Smooth muscle cell (in vitro differentiated cells): ENCODE data around the gene STK35. TPM values are rescaled to one million over a fixed set of nuclear protein-coding genes. Genes with fewer than 3 reads are reported as not detected.

Source experiments
- DNase-seq: peaks from one replicate; lab custom pipeline; 2025; ENCODE audit not compliant: unreplicated experiment; lab: John Stamatoyannopoulos, UW
- H2AFZ ChIP-seq: fragments of 200-600 bp; sonication (generic); 2 replicates; pipeline ENCODE4 v1.6.0; 2016; ENCODE audit warnings: antibody characterized with exemption, low read depth, mild to moderate bottlenecking
- H3F3A ChIP-seq: fragments of 200-600 bp; sonication (generic); 2 replicates; pipeline ENCODE4 v1.6.0; 2017; ENCODE audit warnings: antibody characterized with exemption, low read depth
- H3K27ac ChIP-seq: fragments of 200-600 bp; sonication (generic); 2 replicates; pipeline ENCODE4 v1.5.1; 2016; ENCODE audit warnings: low read depth, mild to moderate bottlenecking
- H3K27me3 ChIP-seq: fragments of 200-600 bp; sonication (generic); 2 replicates; pipeline ENCODE4 v1.6.1; 2016; ENCODE audit warnings: low read depth, mild to moderate bottlenecking
- H3K36me3 ChIP-seq: fragments of 200-600 bp; sonication (generic); 2 replicates; pipeline ENCODE4 v1.5.1; 2016; ENCODE audit warnings: low read depth
- H3K4me1 ChIP-seq: fragments of 200-600 bp; sonication (generic); 2 replicates; pipeline ENCODE4 v1.5.1; 2016; ENCODE audit warnings: low read depth
- H3K4me2 ChIP-seq: fragments of 200-600 bp; sonication (generic); 2 replicates; pipeline ENCODE4 v1.6.0; 2016; ENCODE audit warnings: mild to moderate bottlenecking
- H3K4me3 ChIP-seq: fragments of 200-600 bp; sonication (generic); 2 replicates; pipeline ENCODE4 v1.5.1; 2016; ENCODE audit warnings: mild to moderate bottlenecking
- H3K79me2 ChIP-seq: fragments of 200-600 bp; sonication (generic); 2 replicates; pipeline ENCODE4 v1.6.0; 2016; ENCODE audit warnings: low read depth, mild to moderate bottlenecking
- H3K9ac ChIP-seq: fragments of 200-600 bp; sonication (generic); 2 replicates; pipeline ENCODE4 v1.6.0; 2016; ENCODE audit warnings: low read depth
- H3K9me3 ChIP-seq: fragments of 200-600 bp; sonication (generic); replicated peaks from 2 replicates; pipeline ENCODE4 v1.5.1; 2016; ENCODE audit warnings: low read depth
- H4K20me1 ChIP-seq: fragments of 200-600 bp; sonication (generic); 2 replicates; pipeline ENCODE4 v1.6.0; 2016; ENCODE audit warnings: low read depth
- CTCF ChIP-seq: fragments of 200-600 bp; sonication (generic); IDR thresholded peaks from 2 replicates; pipeline ENCODE4 v1.5.1; 2017; ENCODE audit warnings: borderline replicate concordance, mild to moderate bottlenecking, antibody characterized with exemption; ENCODE audit not compliant: insufficient read depth, poor library complexity, severe bottlenecking
- WGBS: methylation state at CpG from one replicate; pipeline ENCODE4 v1.1.7; 2016; ENCODE audit warnings: low lambda C conversion rate; 5-methylcytosine and 5-hydroxymethylcytosine counted together
- polyA plus RNA-seq: library from polyadenylated mRNA; unstranded; fragments of >200 nt; fragmentation: Nextera tagmentation; extraction: Ambion mirVana; gene quantifications from 2 replicates; pipeline ENCODE4 v1.2.1, GENCODE V29; 2016
- total RNA-seq: library from RNA; depleted of rRNA; stranded (reverse); fragments of >200 nt; gene quantifications from 2 replicates; pipeline ENCODE4 v1.2.3, GENCODE V29; 2014

STK35 gene
- total and polyA plus RNA-seq, 2 experiments from 2014 or later: 9.6 to 14.6 TPM

DNA sequence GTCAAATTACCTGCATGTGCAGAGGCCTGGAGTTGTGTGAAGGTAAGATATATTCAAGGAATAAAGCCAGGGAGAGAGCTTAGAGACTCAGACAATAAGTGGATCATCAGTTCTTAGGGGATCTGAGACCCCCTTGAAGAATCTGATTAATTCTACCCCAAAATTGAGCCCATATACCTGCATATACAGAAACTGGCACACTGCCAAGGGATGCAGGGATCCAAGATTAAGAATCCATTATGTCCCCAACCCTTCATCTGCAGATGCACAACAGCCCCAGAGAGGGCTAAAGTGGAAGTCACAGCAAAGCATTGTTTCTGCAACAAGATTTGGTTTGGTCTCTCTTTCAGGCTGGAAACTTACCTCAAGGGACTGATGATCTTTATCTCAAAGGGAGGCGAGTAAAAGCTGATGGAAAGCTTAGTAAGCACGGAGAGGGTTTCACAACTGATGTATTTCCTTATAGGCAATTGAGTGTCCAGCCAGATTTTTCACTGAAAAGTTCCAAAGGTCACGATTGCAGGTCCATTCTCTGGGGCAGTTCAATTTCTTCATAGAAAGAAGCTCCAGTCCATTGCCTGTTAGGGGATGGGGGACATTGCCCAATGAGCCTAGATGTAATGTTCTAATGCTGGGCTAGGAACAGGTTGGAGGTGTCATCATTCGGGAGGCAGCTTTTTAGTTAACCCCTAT, 20.9 kb upstream of the STK35 start:
- 76% methylated on average over 4 of the region's 4 CpGs for WGBS

DNA sequence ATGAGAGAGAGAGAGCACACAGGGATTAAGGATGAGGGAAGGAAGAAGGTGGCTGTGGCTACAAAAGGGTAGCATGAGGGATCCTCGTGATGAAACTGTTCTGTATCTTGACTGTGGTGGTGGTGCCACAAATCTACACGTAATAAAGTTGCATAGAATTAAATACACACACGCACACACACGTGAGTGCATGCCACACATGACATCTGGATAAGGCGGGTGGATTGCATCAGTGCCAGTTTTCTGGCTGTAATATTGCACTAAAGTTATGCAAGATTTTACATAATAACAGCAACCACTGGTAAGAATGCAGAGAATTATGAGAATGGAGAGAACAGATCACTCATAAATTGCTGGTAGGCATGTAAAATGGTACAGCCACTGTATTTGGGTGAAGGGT, 16.9 kb upstream of the STK35 start:
- H3K27ac ChIP-seq: no peak overlapping the region
- no peaks in the 10 kb centered on the region for H3K36me3 ChIP-seq
- H3K4me1 ChIP-seq: peaks cover 9% of the 10 kb centered on the region
- no peak overlapping the region for H3K4me3 ChIP-seq
- H3K4me2 ChIP-seq: no peak overlapping the region
- H4K20me1 ChIP-seq: no peaks in the 10 kb centered on the region
- no peak for TF ChIP-seq CTCF
- no peaks in the 10 kb centered on the region for H3K79me2 ChIP-seq
- 85% methylated on average over 5 of the region's 5 CpGs for WGBS
- no peak for DNase-seq
- no peaks in the 10 kb centered on the region for H3F3A ChIP-seq
- H3K9me3 ChIP-seq: no peaks in the 10 kb centered on the region
- H3K27me3 ChIP-seq: peaks cover 17% of the 10 kb centered on the region
- no peak overlapping the region for H3K9ac ChIP-seq
- H2AFZ ChIP-seq: no peak overlapping the region

More for the DNA sequence above, 20.9 kb upstream of the STK35 start:
- H4K20me1 ChIP-seq: no peaks in the 10 kb centered on the region
- no peak overlapping the region for H2AFZ ChIP-seq
- H3K36me3 ChIP-seq: no peaks in the 10 kb centered on the region
- TF ChIP-seq CTCF: no peak
- H3K9me3 ChIP-seq: no peaks in the 10 kb centered on the region
- no peak overlapping the region for H3K4me3 ChIP-seq
- no peak overlapping the region for H3K9ac ChIP-seq
- peaks cover 21% of the 10 kb centered on the region for H3K27me3 ChIP-seq
- no peak overlapping the region for H3K4me2 ChIP-seq
- H3F3A ChIP-seq: no peaks in the 10 kb centered on the region
- no peaks in the 10 kb centered on the region for H3K79me2 ChIP-seq
- no peak overlapping the region for H3K27ac ChIP-seq
- no peaks in the 10 kb centered on the region for H3K4me1 ChIP-seq
- no peak for DNase-seq

DNA sequence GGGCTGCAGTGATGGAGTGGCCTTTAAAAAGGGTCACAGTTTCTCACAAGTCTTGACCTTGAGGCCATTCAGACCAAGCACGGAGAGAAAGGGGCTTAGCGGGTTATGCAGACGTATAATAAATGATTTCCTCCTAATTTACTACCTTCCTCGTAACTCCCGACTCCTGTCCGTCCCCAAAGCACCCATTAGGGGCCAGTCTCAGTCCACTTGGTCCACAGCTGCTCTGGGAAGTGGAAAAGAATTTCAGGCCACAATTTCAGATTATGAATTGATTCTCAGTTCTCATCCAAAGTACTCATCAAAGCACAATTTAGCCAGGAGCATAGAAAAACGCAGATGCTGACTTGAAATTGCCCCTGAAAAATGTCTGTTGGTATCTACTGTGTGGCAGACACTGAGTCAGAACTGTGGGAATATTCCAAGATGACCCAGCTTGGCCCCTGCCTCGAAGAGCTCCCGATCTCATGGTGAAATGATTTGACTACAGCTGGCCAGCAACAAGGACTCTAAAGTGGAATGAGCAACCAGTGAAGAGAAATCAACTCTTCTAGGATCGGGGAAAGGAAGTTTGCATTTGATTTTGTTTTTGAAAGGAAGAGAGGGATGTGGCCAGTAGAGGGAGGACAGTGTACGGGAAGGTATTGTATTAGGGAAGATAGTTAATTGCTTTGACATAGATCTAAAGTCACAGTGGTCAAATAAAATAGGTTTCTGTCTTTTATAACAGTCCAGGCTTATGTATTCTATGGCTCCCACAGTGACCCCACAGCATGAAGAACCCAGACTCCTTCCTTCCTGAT, 15.2 kb upstream of the STK35 start:
- Histone ChIP-seq H3K4me1 (peaks cover 9% of the 10 kb centered on the region), H3K27ac (no peak overlapping the region), H4K20me1 (no peaks in the 10 kb centered on the region), H3K4me3 (no peak overlapping the region), H3F3A (no peaks in the 10 kb centered on the region), H3K79me2 (no peaks in the 10 kb centered on the region), H3K9me3 (no peaks in the 10 kb centered on the region), H2AFZ (no peak overlapping the region), H3K27me3 (peaks cover 8% of the 10 kb centered on the region), H3K9ac (no peak overlapping the region), H3K36me3 (no peaks in the 10 kb centered on the region), H3K4me2 (no peak overlapping the region)
- no peak for DNase-seq
- 77% methylated on average over 11 of the region's 11 CpGs for WGBS
- TF ChIP-seq CTCF: no peak
